PC-3 (cell line): Measurements from ENCODE around the gene CTNNA2. TPM values are rescaled to one million over a fixed set of nuclear protein-coding genes. Genes with fewer than 3 reads are reported as not detected.

Source experiments
- ATAC-seq: fragments of 200-7000 bp; cut with Tn5 transposase; 2 replicates; pipeline ENCODE4 v1.9.1; 2020; ENCODE audit warnings: mild to moderate bottlenecking, moderate library complexity
- BruUV-seq: library from RNA; stranded (reverse); fragments of 400-500 nt; replicated peaks from 2 replicates; lab custom pipeline; 2021; lab: Mats Ljungman, UMichigan
- CTCF ChIA-PET: fragments of 300-600 bp; sonication (Branson Sonifier 250); formaldehyde crosslinking; loops from one replicate; lab custom pipeline; 2022; ENCODE audit warnings: antibody characterized with exemption; lab: Charles Lee
- POLR2A ChIA-PET: fragments of 300-600 bp; sonication (Branson Sonifier 250); formaldehyde crosslinking; loops from one replicate; lab custom pipeline; 2022; ENCODE audit warnings: antibody characterized with exemption; ENCODE audit not compliant: unreplicated experiment; lab: Charles Lee
- DNase-seq: peaks from one replicate; pipeline ENCODE4 v3.0.0-alpha.2; 2015
- H2AFZ ChIP-seq: fragments of 300-600 bp; sonication (generic); 2 replicates; pipeline ENCODE4 v1.6.0; 2016; ENCODE audit warnings: antibody characterized with exemption, low read length
- H3F3A ChIP-seq: fragments of 300-600 bp; sonication (generic); one replicate; pipeline ENCODE4 v1.6.0; 2017; ENCODE audit warnings: antibody characterized with exemption, low read length, control low read depth, mild to moderate bottlenecking; ENCODE audit not compliant: unreplicated experiment
- H3K27ac ChIP-seq: fragments of 300-600 bp; sonication (generic); 2 replicates; pipeline ENCODE4 v1.5.1; 2016; ENCODE audit warnings: mild to moderate bottlenecking, low read length
- H3K27me3 ChIP-seq: fragments of 300-600 bp; sonication (generic); 2 replicates; pipeline ENCODE4 v1.6.1; 2016; ENCODE audit warnings: low read length, mixed read lengths
- H3K36me3 ChIP-seq: fragments of 300-600 bp; sonication (generic); 2 replicates; pipeline ENCODE4 v1.6.1; 2016; ENCODE audit warnings: low read depth, mixed run types, low read length, mixed read lengths
- H3K4me1 ChIP-seq: fragments of 300-600 bp; sonication (generic); 2 replicates; pipeline ENCODE4 v1.5.1; 2016; ENCODE audit warnings: low read length; ENCODE audit not compliant: insufficient read depth
- H3K4me2 ChIP-seq: fragments of 300-600 bp; sonication (generic); 2 replicates; pipeline ENCODE4 v1.6.0; 2016; ENCODE audit warnings: low read length
- H3K4me3 ChIP-seq: fragments of 300-600 bp; sonication (generic); 2 replicates; pipeline ENCODE4 v1.5.1; 2016; ENCODE audit warnings: mild to moderate bottlenecking, low read length, mixed read lengths
- H3K79me2 ChIP-seq: fragments of 300-600 bp; sonication (generic); 2 replicates; pipeline ENCODE4 v1.6.1; 2017; ENCODE audit warnings: low read length, mixed read lengths
- H3K9ac ChIP-seq: fragments of 300-600 bp; sonication (generic); 2 replicates; pipeline ENCODE4 v1.6.0; 2016; ENCODE audit warnings: mild to moderate bottlenecking, low read length
- H3K9me2 ChIP-seq: fragments of 300-600 bp; sonication (generic); replicated peaks from 2 replicates; pipeline ENCODE4 v1.6.1; 2016; ENCODE audit warnings: mixed run types, low read length, mixed read lengths
- H3K9me3 ChIP-seq: fragments of 300-600 bp; sonication (generic); 2 replicates; pipeline ENCODE4 v1.6.1; 2016; ENCODE audit warnings: low read length, mixed read lengths
- H4K20me1 ChIP-seq: fragments of 300-600 bp; sonication (generic); 2 replicates; pipeline ENCODE4 v1.6.1; 2016; ENCODE audit warnings: low read length, mixed read lengths
- EZH2 ChIP-seq: fragments of 300-600 bp; sonication (generic); IDR thresholded peaks from one replicate; pipeline ENCODE4 v1.6.1; 2017; ENCODE audit warnings: antibody characterized with exemption, mild to moderate bottlenecking, low read length; ENCODE audit not compliant: unreplicated experiment
- EZH2phosphoT487 ChIP-seq: fragments of 300-600 bp; sonication (generic); IDR thresholded peaks from 2 replicates; pipeline ENCODE4 v1.6.1; 2018; ENCODE audit warnings: mild to moderate bottlenecking, antibody characterized with exemption, low read length, borderline replicate concordance
- intact Hi-C: fragments of 100-400 bp; cut with micrococcal nuclease; formaldehyde crosslinking; loops from 2 replicates; pipeline ENCODE4 v1.9.0; 2023
- total RNA-seq: library from RNA; depleted of rRNA; stranded (reverse); fragments of >200 nt; gene quantifications from 2 replicates; pipeline ENCODE4 v1.2.3, GENCODE V29; 2014
- TF ChIP-seq, protein P1 (sequence below): fragments of 300-600 bp; sonication (generic); conservative IDR thresholded peaks from 2 replicates; pipeline ENCODE4 v1.5.1; 2017; ENCODE audit warnings: antibody characterized with exemption, low read depth, mild to moderate bottlenecking, low read length

Gene CTNNA2
- total RNA-seq, 1 experiment from 2014 or later, result not detected

DNA sequence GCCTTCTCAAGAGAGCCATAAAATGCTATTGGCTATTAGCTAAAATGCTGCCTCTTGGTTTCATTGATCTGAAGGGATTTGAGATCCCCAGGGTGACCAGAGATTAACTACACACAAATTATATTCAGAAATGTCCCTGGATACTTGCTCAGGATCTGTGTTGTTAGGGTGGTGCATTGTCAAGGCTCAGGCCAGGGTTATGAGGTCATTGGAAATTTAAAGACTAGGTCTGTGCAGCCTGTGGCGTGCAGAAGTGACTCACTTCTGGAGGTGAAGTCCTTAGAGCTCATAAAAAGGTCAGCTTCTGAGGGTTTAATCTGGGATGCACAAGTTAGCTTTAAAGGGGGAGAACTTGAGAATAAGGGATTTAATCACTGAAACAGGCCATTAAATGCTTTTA is 768.2 kb downstream of the CTNNA2 start:
- intact Hi-C loops, result no loop called here
- TF ChIP-seq EZH2phosphoT487 (no peak), EZH2 (no peak)
- TF ChIP-seq, protein P1, sequence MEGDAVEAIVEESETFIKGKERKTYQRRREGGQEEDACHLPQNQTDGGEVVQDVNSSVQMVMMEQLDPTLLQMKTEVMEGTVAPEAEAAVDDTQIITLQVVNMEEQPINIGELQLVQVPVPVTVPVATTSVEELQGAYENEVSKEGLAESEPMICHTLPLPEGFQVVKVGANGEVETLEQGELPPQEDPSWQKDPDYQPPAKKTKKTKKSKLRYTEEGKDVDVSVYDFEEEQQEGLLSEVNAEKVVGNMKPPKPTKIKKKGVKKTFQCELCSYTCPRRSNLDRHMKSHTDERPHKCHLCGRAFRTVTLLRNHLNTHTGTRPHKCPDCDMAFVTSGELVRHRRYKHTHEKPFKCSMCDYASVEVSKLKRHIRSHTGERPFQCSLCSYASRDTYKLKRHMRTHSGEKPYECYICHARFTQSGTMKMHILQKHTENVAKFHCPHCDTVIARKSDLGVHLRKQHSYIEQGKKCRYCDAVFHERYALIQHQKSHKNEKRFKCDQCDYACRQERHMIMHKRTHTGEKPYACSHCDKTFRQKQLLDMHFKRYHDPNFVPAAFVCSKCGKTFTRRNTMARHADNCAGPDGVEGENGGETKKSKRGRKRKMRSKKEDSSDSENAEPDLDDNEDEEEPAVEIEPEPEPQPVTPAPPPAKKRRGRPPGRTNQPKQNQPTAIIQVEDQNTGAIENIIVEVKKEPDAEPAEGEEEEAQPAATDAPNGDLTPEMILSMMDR, result no peak
- Histone ChIP-seq H3K27me3 (no peaks in the 10 kb centered on the region), H3F3A (no peaks in the 10 kb centered on the region), H3K4me1 (no peaks in the 10 kb centered on the region), H3K9me3 (no peaks in the 10 kb centered on the region), H3K79me2 (no peaks in the 10 kb centered on the region), H3K4me3 (no peak overlapping the region), H3K27ac (no peak overlapping the region), H2AFZ (no peak overlapping the region), H3K9me2 (no peaks in the 10 kb centered on the region), H4K20me1 (no peaks in the 10 kb centered on the region), H3K36me3 (no peaks in the 10 kb centered on the region), H3K9ac (no peak overlapping the region), H3K4me2 (no peak overlapping the region)
- DNase-seq (no peak), ATAC-seq (no peak)
- ChIA-PET CTCF (no interaction called here), POLR2A (no interaction called here)
- no TSS peak for BruUV-seq

DNA sequence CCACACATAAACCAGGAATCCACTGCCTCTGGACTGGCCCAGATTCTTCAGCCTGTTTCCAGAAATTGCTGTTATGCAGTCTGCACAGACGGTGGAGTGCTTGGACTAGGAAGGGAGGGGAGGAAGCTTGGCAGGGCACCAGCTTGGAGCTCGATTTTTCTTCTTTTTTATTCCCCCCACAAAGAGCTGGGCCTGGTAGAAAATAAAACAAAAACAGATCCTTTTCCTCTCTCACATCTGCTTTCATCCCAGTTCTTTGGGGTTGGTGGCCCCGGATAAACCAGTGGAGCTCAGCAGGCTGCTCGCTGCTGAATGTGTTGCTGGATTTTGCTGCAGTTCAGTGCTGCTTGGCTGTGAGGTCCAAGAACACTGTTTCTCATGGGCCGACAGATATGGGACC is 775.7 kb downstream of the CTNNA2 start:
- H3F3A ChIP-seq, result no peaks in the 10 kb centered on the region
- no peak overlapping the region for H3K27ac ChIP-seq
- no peaks in the 10 kb centered on the region for H4K20me1 ChIP-seq
- H3K79me2 ChIP-seq, result no peaks in the 10 kb centered on the region
- no peak overlapping the region for H3K9ac ChIP-seq
- no peaks in the 10 kb centered on the region for H3K9me2 ChIP-seq
- POLR2A ChIA-PET, result no interaction called here
- H3K9me3 ChIP-seq, result no peaks in the 10 kb centered on the region
- ATAC-seq, result no peak
- H3K36me3 ChIP-seq, result no peaks in the 10 kb centered on the region
- CTCF ChIA-PET, result no interaction called here
- H3K4me1 ChIP-seq, result no peaks in the 10 kb centered on the region
- TF ChIP-seq EZH2 (no peak), EZH2phosphoT487 (no peak)
- TF ChIP-seq, protein P1, result no peak
- H3K4me2 ChIP-seq, result no peak overlapping the region
- no peak for DNase-seq
- no peak overlapping the region for H2AFZ ChIP-seq
- intact Hi-C loops, result no loop called here
- no TSS peak for BruUV-seq
- no peaks in the 10 kb centered on the region for H3K27me3 ChIP-seq
- H3K4me3 ChIP-seq, result no peak overlapping the region

DNA sequence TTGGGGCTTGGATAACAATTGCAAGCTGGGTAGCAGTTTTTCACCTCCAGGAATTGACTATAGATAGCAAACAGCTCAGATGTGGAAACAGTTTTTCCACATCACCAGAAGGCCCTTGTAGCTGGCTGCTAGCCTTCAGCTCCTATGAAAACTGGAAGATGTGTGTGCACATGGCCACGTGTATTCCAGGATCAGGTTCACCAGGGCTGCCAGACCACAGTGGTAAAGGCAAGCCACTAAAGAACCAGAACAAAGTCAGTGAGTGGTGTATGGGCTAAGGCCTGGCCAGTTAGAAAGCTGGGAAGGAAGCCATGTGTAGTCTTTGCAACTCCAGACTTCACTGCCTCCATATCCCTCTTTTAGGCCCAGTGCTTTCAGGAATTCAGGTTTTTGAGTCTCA is 778.8 kb downstream of the CTNNA2 start:
- no peaks in the 10 kb centered on the region for H4K20me1 ChIP-seq
- H3K27me3 ChIP-seq, result no peaks in the 10 kb centered on the region
- no peaks in the 10 kb centered on the region for H3K9me3 ChIP-seq
- H3K4me2 ChIP-seq, result no peak overlapping the region
- ATAC-seq (no peak), DNase-seq (no peak)
- H3K9me2 ChIP-seq, result no peaks in the 10 kb centered on the region
- ChIA-PET POLR2A (no interaction called here), CTCF (no interaction called here)
- no peak overlapping the region for H3K27ac ChIP-seq
- H2AFZ ChIP-seq, result no peak overlapping the region
- no peaks in the 10 kb centered on the region for H3K79me2 ChIP-seq
- TF ChIP-seq, protein P1, result no peak
- no peak for TF ChIP-seq EZH2
- TF ChIP-seq EZH2phosphoT487, result no peak
- H3K9ac ChIP-seq, result no peak overlapping the region
- intact Hi-C loops, result no loop called here
- no peaks in the 10 kb centered on the region for H3F3A ChIP-seq
- H3K36me3 ChIP-seq, result no peaks in the 10 kb centered on the region
- BruUV-seq, result no TSS peak
- H3K4me3 ChIP-seq, result no peak overlapping the region
- no peaks in the 10 kb centered on the region for H3K4me1 ChIP-seq
